CD4-positive, alpha-beta T cell treated with Interferon gamma for 1 hour (primary cell): ENCODE measurements around the gene MR1.
A peak's percentile ranks its signal among the peaks of the same experiment; 100 is the strongest.

Experiments used
- DNase-seq: peaks from one replicate; pipeline ENCODE4 v3.0.0-alpha.2; 2020

The MR1 gene

GRCh38 chr1:181033799-181034451 lies at the start of gene MR1:
TSS of gene MR1 (plus strand) at chr1:181033983. CDS start at chr1:181034008, 25 bp downstream.
- DNase-seq = peak; percentile 48

GRCh38 chr1:180988253-180988752 lies 45.5 kb upstream of the MR1 start:
- no peak for DNase-seq

- no peak for DNase-seq
Observed at GRCh38 chr1:180994262-180994661, 39.5 kb upstream of the MR1 start.

- DNase-seq = no peak
Observed at GRCh38 chr1:180997843-180998504, 35.8 kb upstream of the MR1 start.

GRCh38 chr1:181001091-181001780 lies 32.5 kb upstream of the MR1 start:
- DNase-seq = no peak

GRCh38 chr1:181002582-181003172 lies 31.1 kb upstream of the MR1 start:
- no peak for DNase-seq

GRCh38 chr1:181010789-181011188 lies 23.0 kb upstream of the MR1 start:
- no peak for DNase-seq

- DNase-seq = no peak
Observed at GRCh38 chr1:181011301-181012202, 22.2 kb upstream of the MR1 start.

GRCh38 chr1:181012203-181012745 lies 21.5 kb upstream of the MR1 start:
- no peak for DNase-seq

GRCh38 chr1:181013144-181013543 lies 20.6 kb upstream of the MR1 start:
- peak; percentile 39 for DNase-seq

GRCh38 chr1:181014477-181015250 lies 19.1 kb upstream of the MR1 start:
- DNase-seq = no peak

- no peak for DNase-seq
Observed at GRCh38 chr1:181015251-181015615, 18.6 kb upstream of the MR1 start.

- DNase-seq = no peak
Observed at GRCh38 chr1:181016563-181016962, 17.2 kb upstream of the MR1 start.

GRCh38 chr1:181018901-181019681 lies 14.7 kb upstream of the MR1 start:
- DNase-seq = no peak

- no peak for DNase-seq
Observed at GRCh38 chr1:181021159-181021558, 12.6 kb upstream of the MR1 start.

GRCh38 chr1:181021811-181022434 lies 11.9 kb upstream of the MR1 start:
- DNase-seq = peak; percentile 45

- DNase-seq = no peak
Observed at GRCh38 chr1:181023265-181024057, 10.3 kb upstream of the MR1 start.

- no peak for DNase-seq
Observed at GRCh38 chr1:181028196-181028595, 5.6 kb upstream of the MR1 start.

- DNase-seq = no peak
Observed at GRCh38 chr1:181028615-181029014, 5.2 kb upstream of the MR1 start.
